ENCODE measurements around the gene SERPINB4.
"Not testable (repeated sequence)": the region's sequence is repeated elsewhere in the genome, so short reads cannot be mapped to it uniquely, and the experiment has no call there.

SERPINB4 gene

GRCh38 chr18:63644142-63644541 is at the start of gene SERPINB4:
Gene SERPINB4, minus strand, starts transcription at chr18:63644256. Its CDS starts 679 bp downstream, at chr18:63643577.
- not testable (repeated sequence) for H2AFZ ChIP-seq; H3K4me3 ChIP-seq (ENCODE audit: low read depth, low read length); H3K27ac ChIP-seq; H3K9me3 ChIP-seq (ENCODE audit: control insufficient read depth, low read length); H3K36me3 ChIP-seq (ENCODE audit: control insufficient read depth, insufficient read depth, low read length); H3K9ac ChIP-seq; H3K4me2 ChIP-seq (ENCODE audit: low read length); H3K27me3 ChIP-seq (ENCODE audit: control insufficient read depth, insufficient read depth, low read length); H3K79me2 ChIP-seq; H3K4me1 ChIP-seq

- Histone ChIP-seq H3K36me3 (ENCODE audit: control insufficient read depth, insufficient read depth, low read length) (no peaks in the 10 kb centered on the region), H3K4me3 (ENCODE audit: low read depth, low read length) (no peak overlapping the region), H3K4me2 (ENCODE audit: low read length) (no peak overlapping the region), H3K27ac (no peak overlapping the region), H3K4me1 (no peaks in the 10 kb centered on the region), H3K79me2 (no peaks in the 10 kb centered on the region), H3K9ac (no peak overlapping the region), H3K9me3 (ENCODE audit: control insufficient read depth, low read length) (no peaks in the 10 kb centered on the region), H2AFZ (no peak overlapping the region), H3K27me3 (ENCODE audit: control insufficient read depth, insufficient read depth, low read length) (no peaks in the 10 kb centered on the region)
- TF ChIP-seq CTCF (IDR thresholded peaks at IDR 0.05) = no peak
Observed at GRCh38 chr18:63689064-63689463, 45.0 kb upstream of the SERPINB4 start.

- Histone ChIP-seq H3K4me3 (ENCODE audit: low read depth, low read length) (no peak overlapping the region), H2AFZ (no peak overlapping the region), H3K36me3 (ENCODE audit: control insufficient read depth, insufficient read depth, low read length) (no peaks in the 10 kb centered on the region), H3K9me3 (ENCODE audit: control insufficient read depth, low read length) (no peaks in the 10 kb centered on the region), H3K4me2 (ENCODE audit: low read length) (no peak overlapping the region), H3K27ac (no peak overlapping the region), H3K79me2 (no peaks in the 10 kb centered on the region), H3K9ac (no peak overlapping the region), H3K27me3 (ENCODE audit: control insufficient read depth, insufficient read depth, low read length) (no peaks in the 10 kb centered on the region), H3K4me1 (no peaks in the 10 kb centered on the region)
- no peak for TF ChIP-seq CTCF (IDR thresholded peaks at IDR 0.05)
Observed at GRCh38 chr18:63686871-63687270, 42.8 kb upstream of the SERPINB4 start.

- Histone ChIP-seq H3K4me1 (no peaks in the 10 kb centered on the region), H2AFZ (no peak overlapping the region), H3K9me3 (ENCODE audit: control insufficient read depth, low read length) (no peaks in the 10 kb centered on the region), H3K27me3 (ENCODE audit: control insufficient read depth, insufficient read depth, low read length) (no peaks in the 10 kb centered on the region), H3K79me2 (no peaks in the 10 kb centered on the region), H3K9ac (no peak overlapping the region), H3K36me3 (ENCODE audit: control insufficient read depth, insufficient read depth, low read length) (no peaks in the 10 kb centered on the region), H3K4me3 (ENCODE audit: low read depth, low read length) (no peak overlapping the region), H3K4me2 (ENCODE audit: low read length) (no peak overlapping the region), H3K27ac (no peak overlapping the region)
- no peak for TF ChIP-seq CTCF (IDR thresholded peaks at IDR 0.05)
Observed at GRCh38 chr18:63684718-63685117, 40.7 kb upstream of the SERPINB4 start.

GRCh38 chr18:63683890-63684289 is 39.8 kb upstream of the SERPINB4 start:
- Histone ChIP-seq H3K36me3 (ENCODE audit: control insufficient read depth, insufficient read depth, low read length) (no peaks in the 10 kb centered on the region), H3K4me3 (ENCODE audit: low read depth, low read length) (no peak overlapping the region), H3K9me3 (ENCODE audit: control insufficient read depth, low read length) (no peaks in the 10 kb centered on the region), H3K27me3 (ENCODE audit: control insufficient read depth, insufficient read depth, low read length) (no peaks in the 10 kb centered on the region), H3K79me2 (no peaks in the 10 kb centered on the region), H3K9ac (no peak overlapping the region), H3K4me2 (ENCODE audit: low read length) (no peak overlapping the region), H2AFZ (no peak overlapping the region), H3K27ac (no peak overlapping the region), H3K4me1 (no peaks in the 10 kb centered on the region)
- TF ChIP-seq CTCF (IDR thresholded peaks at IDR 0.05) = no peak
